GM19467 (cell line): ENCODE data around the gene TMEM240.
"Not testable (repeated sequence)": the region's sequence is repeated elsewhere in the genome, so short reads cannot be mapped to it uniquely, and the experiment has no call there.

ENCODE experiments used
- ATAC-seq: cut with Tn5 transposase; IDR thresholded peaks from one replicate; pipeline ENCODE4 v1.9.1; 2021; ENCODE audit warnings: mild to moderate bottlenecking, moderate library complexity; ENCODE audit not compliant: unreplicated experiment

The TMEM240 gene

GRCh38 chr1:1527092-1527816 is 13.2 kb downstream of the TMEM240 start:
- ATAC-seq: no peak

- not testable (repeated sequence) for ATAC-seq
Measured at GRCh38 chr1:1526476-1526875, 13.9 kb downstream of the TMEM240 start.

- ATAC-seq: not testable (repeated sequence)
Measured at GRCh38 chr1:1524750-1525383, 15.6 kb downstream of the TMEM240 start.

GRCh38 chr1:1523651-1524050 is 16.8 kb downstream of the TMEM240 start:
- not testable (repeated sequence) for ATAC-seq

- ATAC-seq: not testable (repeated sequence)
Measured at GRCh38 chr1:1523226-1523625, 17.2 kb downstream of the TMEM240 start.

- not testable (repeated sequence) for ATAC-seq
Measured at GRCh38 chr1:1522536-1522935, 17.9 kb downstream of the TMEM240 start.

GRCh38 chr1:1521331-1521730 is 19.1 kb downstream of the TMEM240 start:
- ATAC-seq: no peak

GRCh38 chr1:1519805-1520505 is 20.5 kb downstream of the TMEM240 start:
- not testable (repeated sequence) for ATAC-seq

GRCh38 chr1:1518621-1519007 is 21.8 kb downstream of the TMEM240 start:
- ATAC-seq: not testable (repeated sequence)

GRCh38 chr1:1517973-1518620 is 22.3 kb downstream of the TMEM240 start:
- ATAC-seq: no peak

GRCh38 chr1:1516923-1517322 is 23.5 kb downstream of the TMEM240 start:
- not testable (repeated sequence) for ATAC-seq

- ATAC-seq: not testable (repeated sequence)
Measured at GRCh38 chr1:1514376-1514775, 26.0 kb downstream of the TMEM240 start.

- ATAC-seq: not testable (repeated sequence)
Measured at GRCh38 chr1:1513675-1514074, 26.7 kb downstream of the TMEM240 start.

- ATAC-seq: not testable (repeated sequence)
Measured at GRCh38 chr1:1512425-1512824, 28.0 kb downstream of the TMEM240 start.

- ATAC-seq: peak; percentile 78
Measured at GRCh38 chr1:1511533-1512285, 28.7 kb downstream of the TMEM240 start, which contains the start of gene ATAD3A. Gene ATAD3A (plus strand): TSS chr1:1512162. CDS start chr1:1512269, 107 bp downstream.

GRCh38 chr1:1510912-1511532 is 29.4 kb downstream of the TMEM240 start:
- no peak for ATAC-seq

- ATAC-seq: not testable (repeated sequence)
Measured at GRCh38 chr1:1509465-1509850, 31.0 kb downstream of the TMEM240 start.

- ATAC-seq: not testable (repeated sequence)
Measured at GRCh38 chr1:1508775-1509464, 31.5 kb downstream of the TMEM240 start.

GRCh38 chr1:1507305-1507704 is 33.1 kb downstream of the TMEM240 start:
- no peak for ATAC-seq
